Tibial nerve (tissue), 3 donors: ENCODE results near the gene KRTAP29-1.

Experiments
- CTCF ChIP-seq, 5 experiments: fragments of 200-600 bp in 3 of 5; fragments of 450-650 bp in 2 of 5; sonication (generic) in 3 of 5; IDR thresholded peaks; one replicate each; pipeline ENCODE4 v1.5.1; 2016 to 2019; ENCODE audit warnings: antibody characterized with exemption in 5 of 5, mild to moderate bottlenecking in 3 of 5, moderate library complexity in 2 of 5
- POLR2A ChIP-seq, 2 donors: fragments of 450-650 bp; IDR thresholded peaks; one replicate each; pipeline ENCODE4 v1.6.1; 2017; ENCODE audit warnings: antibody characterized with exemption in 2 of 2, mild to moderate bottlenecking in 2 of 2, moderate library complexity in 2 of 2

DNA sequence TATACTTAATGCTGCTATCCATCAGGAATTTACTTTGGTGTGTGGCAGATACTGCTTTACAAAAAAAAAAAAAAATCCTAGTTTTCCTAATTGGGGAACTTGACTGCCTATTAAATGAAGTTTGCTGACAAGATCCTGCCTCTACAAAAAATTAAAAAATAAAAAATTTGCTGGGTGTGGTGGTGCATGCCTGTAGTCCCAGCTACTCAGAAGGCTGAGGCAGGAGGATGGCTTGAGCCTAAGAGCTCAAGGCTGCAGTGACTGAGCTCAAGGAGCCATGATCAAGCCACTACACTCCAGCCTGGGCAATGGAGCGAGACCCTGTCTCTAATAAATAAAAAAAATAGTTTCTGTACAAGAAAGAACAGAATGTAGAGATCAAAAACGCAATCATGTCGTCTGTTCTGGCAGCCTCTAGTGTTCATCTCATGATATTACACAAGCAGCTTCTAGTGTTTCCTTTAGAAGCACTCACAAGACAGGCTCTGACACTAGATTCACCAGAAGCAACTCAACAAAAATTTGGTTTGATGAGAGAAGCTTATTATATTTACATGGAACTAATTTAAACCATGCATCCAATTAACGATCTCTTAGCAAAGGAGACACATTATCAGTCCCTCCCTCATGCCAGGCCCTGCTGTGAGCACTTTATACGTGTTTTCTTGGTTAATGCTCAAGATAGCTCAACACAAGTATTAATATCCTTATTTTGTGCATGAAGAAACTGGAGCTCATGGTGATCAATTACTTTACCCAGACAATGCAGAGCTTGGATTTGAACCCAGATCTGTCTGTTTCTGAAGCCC lies 19.6 kb upstream of the KRTAP29-1 start:
- TF ChIP-seq CTCF (IDR thresholded peaks at IDR 0.05) = peak; percentile 67 to 77 (median 70)
- no peak for TF ChIP-seq POLR2A (IDR thresholded peaks at IDR 0.05)
